Stimulated activated naive CD8-positive, alpha-beta T cell treated with anti-CD3 and anti-CD28 coated beads, Interleukin-15, amount 100 ng/mL, for 72 hours (primary cell): ENCODE results near the gene HIP1.
A peak's percentile ranks its signal among the peaks of the same experiment; 100 is the strongest.
"Not testable (repeated sequence)": the region's sequence is repeated elsewhere in the genome, so short reads cannot be mapped to it uniquely, and the experiment has no call there.

Experiments used
- ATAC-seq: fragments of 150-1000 bp; cut with Tn5 transposase; 2 replicates; pipeline ENCODE4 v1.10.0; 2021; ENCODE audit warnings: mild to moderate bottlenecking, moderate library complexity
- DNase-seq, 2 donors: peaks; one replicate each; pipeline ENCODE4 v3.0.0; 2021 to 2022
- H3K27ac Mint-ChIP-seq, 2 donors: one replicate each; pipeline ENCODE4 v1.8.0; 2022; ENCODE audit warnings: mild to moderate bottlenecking in 2 of 2, mixed read lengths in 2 of 2, moderate library complexity in 2 of 2
- H3K27me3 Mint-ChIP-seq: one replicate; pipeline ENCODE4 v1.8.0; 2022; ENCODE audit warnings: mixed read lengths
- H3K4me1 Mint-ChIP-seq: one replicate; pipeline ENCODE4 v1.8.0; 2022; ENCODE audit warnings: mild to moderate bottlenecking, mixed read lengths
- H3K4me3 Mint-ChIP-seq, 2 donors: one replicate each; pipeline ENCODE4 v1.8.0; 2022; ENCODE audit warnings: mild to moderate bottlenecking in 2 of 2, mixed read lengths in 2 of 2, moderate library complexity in 1 of 2
- H3K9me3 Mint-ChIP-seq, 2 donors: one replicate each; pipeline ENCODE4 v1.8.0; 2022; ENCODE audit warnings: mixed read lengths in 2 of 2

Gene HIP1

GRCh38 chr7:75649462-75649861 lies 89.3 kb downstream of the HIP1 start:
- Mint-ChIP-seq H3K27me3 (no peaks in the 10 kb centered on the region), H3K4me3 (no peak overlapping the region), H3K9me3 (peaks cover 7 to 8% of the 10 kb centered on the region in 2 donors), H3K27ac (no peak overlapping the region), H3K4me1 (no peaks in the 10 kb centered on the region)
- DNase-seq (no peak), ATAC-seq (no peak)

GRCh38 chr7:75647709-75648438 lies 90.9 kb downstream of the HIP1 start:
- no peak for DNase-seq
- no peaks in the 10 kb centered on the region for H3K4me1 Mint-ChIP-seq
- peaks cover 7 to 9% of the 10 kb centered on the region in 2 donors for H3K9me3 Mint-ChIP-seq
- peak overlapping the region in 1 of 2 donors; percentile 75 for H3K27ac Mint-ChIP-seq
- H3K27me3 Mint-ChIP-seq: no peaks in the 10 kb centered on the region
- no peak for ATAC-seq
- H3K4me3 Mint-ChIP-seq: no peak overlapping the region

DNA sequence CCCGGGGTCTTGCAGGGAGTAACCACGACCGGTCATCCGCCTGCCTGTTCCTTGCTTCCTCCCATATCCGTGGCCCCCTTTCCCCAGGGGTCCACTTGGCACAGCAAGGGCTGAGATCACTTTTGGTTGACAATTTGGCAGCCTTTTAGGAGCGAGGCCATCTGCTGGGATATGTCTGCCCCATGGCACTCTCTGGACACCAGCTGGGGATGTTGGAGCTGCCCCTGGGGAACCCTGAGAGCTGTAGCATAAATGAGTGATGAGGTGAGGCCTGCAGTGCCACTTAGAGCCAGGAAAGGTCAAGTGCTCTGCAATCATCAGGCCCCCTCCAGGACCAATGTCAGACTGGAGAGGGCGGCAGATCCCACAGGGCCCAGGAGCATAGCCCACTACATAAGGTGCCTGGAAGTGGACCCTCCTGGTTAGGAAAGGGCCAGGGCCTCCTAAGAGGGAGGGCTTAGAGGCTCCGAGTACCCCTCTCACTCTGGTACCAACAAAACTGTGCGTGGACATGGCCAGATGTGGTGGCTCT lies 92.1 kb downstream of the HIP1 start:
- ATAC-seq (no peak), DNase-seq (no peak)
- H3K4me3 Mint-ChIP-seq: no peak overlapping the region
- H3K27ac Mint-ChIP-seq: no peak overlapping the region
- H3K9me3 Mint-ChIP-seq: peaks cover 7 to 14% of the 10 kb centered on the region in 2 donors
- no peaks in the 10 kb centered on the region for H3K27me3 Mint-ChIP-seq
- peaks cover 4% of the 10 kb centered on the region for H3K4me1 Mint-ChIP-seq

DNA sequence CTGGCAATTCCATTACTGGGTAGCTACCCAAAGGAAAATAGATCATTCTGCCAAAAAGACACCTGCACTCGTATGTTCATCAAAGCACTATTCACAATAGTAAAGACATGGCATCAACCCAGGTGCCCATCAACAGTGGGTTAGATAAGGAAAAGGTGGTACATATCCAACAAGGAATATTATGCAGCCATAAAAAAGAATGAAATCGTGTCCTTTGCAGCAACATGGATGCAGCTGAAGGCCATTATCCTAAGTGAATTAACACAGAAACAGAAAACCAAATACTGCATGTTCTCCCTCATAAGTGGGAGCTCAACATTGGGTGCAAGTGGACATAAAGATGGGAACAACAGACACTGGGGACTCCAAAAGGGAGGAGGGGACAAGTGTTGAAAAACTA lies 93.2 kb downstream of the HIP1 start:
- Mint-ChIP-seq H3K4me1 (peaks cover 4% of the 10 kb centered on the region), H3K27ac (no peak overlapping the region), H3K4me3 (no peak overlapping the region), H3K9me3 (peaks cover 7 to 14% of the 10 kb centered on the region in 2 donors), H3K27me3 (no peaks in the 10 kb centered on the region)
- DNase-seq (no peak), ATAC-seq (no peak)

DNA sequence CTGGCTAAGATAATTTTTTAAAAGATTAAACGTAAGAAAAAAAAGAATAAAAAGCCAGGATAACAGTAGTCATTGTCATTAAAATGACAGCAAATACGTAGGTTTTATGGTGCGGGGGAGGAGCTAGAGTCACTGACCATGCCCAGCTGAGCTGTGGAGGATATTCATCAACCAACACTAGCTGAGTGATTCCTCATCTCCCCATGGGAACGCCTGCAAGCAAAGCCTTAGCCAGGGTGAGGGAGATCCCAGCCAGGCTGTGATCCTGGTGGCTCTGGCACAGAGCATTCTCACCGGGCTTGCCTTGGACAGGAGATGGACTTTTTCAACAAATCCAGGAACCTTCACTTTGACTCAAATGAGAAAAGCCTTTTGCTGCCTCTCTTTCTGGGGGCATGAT lies 94.2 kb downstream of the HIP1 start:
- no peak for ATAC-seq
- peaks cover 10% of the 10 kb centered on the region for H3K4me1 Mint-ChIP-seq
- H3K27me3 Mint-ChIP-seq: peaks cover 9% of the 10 kb centered on the region
- H3K9me3 Mint-ChIP-seq: peaks cover 7 to 14% of the 10 kb centered on the region in 2 donors
- DNase-seq: no peak
- H3K27ac Mint-ChIP-seq: no peak overlapping the region
- no peak overlapping the region for H3K4me3 Mint-ChIP-seq

- Mint-ChIP-seq H3K4me3 (no peak overlapping the region), H3K9me3 (peaks cover 4 to 10% of the 10 kb centered on the region in 2 donors), H3K27ac (no peak overlapping the region), H3K27me3 (peaks cover 14% of the 10 kb centered on the region), H3K4me1 (peaks cover 14% of the 10 kb centered on the region)
- ATAC-seq (peak; percentile 86), DNase-seq (peak; percentile 56 to 74)
Observed at GRCh38 chr7:75642810-75643486, 95.8 kb downstream of the HIP1 start.

DNA sequence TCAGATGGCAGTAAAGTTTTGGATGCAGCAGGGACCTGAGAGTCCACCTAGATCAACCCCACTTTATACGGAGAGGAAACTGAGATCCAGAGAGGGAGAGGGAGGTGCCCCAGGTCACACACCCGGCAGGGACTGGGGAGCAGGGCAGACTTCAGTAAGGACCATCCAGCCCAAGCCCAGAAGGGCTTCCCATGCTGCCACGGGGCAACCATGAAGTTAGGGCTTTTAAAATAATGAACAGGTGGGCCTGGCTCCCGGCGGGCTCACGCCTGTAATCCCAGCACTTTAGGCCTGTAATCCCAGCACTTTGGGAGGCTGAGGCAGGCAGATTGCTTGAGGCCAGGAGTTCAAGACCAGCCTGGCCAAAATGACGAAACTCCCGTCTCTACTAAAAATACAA lies 98.5 kb downstream of the HIP1 start:
- H3K27me3 Mint-ChIP-seq: peaks cover 14% of the 10 kb centered on the region
- ATAC-seq (no peak), DNase-seq (no peak)
- H3K4me3 Mint-ChIP-seq: peak overlapping the region; percentile 78 to 80
- no peak overlapping the region for H3K27ac Mint-ChIP-seq
- peaks cover 14% of the 10 kb centered on the region for H3K4me1 Mint-ChIP-seq
- H3K9me3 Mint-ChIP-seq: peaks cover 0 to 5% of the 10 kb centered on the region in 2 donors

DNA sequence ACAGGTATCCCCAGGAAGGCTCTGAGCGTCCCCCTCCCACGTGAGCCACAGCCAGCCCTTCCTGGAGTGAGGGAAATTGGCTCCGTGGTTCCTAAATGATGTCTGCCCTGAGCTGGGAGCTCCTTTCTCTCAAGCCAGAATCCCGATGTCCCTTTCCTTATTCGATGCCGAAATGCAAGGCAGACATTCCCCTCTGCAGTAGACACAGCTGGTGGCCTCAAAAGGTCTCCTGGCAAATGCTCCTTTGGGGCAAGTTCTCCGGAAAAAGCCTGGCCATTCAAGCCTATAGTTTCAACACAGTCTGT lies 98.9 kb downstream of the HIP1 start:
- Mint-ChIP-seq H3K4me1 (peaks cover 14% of the 10 kb centered on the region), H3K9me3 (peaks cover 0 to 5% of the 10 kb centered on the region in 2 donors), H3K27me3 (peaks cover 14% of the 10 kb centered on the region), H3K4me3 (peak overlapping the region; percentile 78 to 80), H3K27ac (no peak overlapping the region)
- ATAC-seq: no peak
- no peak for DNase-seq

DNA sequence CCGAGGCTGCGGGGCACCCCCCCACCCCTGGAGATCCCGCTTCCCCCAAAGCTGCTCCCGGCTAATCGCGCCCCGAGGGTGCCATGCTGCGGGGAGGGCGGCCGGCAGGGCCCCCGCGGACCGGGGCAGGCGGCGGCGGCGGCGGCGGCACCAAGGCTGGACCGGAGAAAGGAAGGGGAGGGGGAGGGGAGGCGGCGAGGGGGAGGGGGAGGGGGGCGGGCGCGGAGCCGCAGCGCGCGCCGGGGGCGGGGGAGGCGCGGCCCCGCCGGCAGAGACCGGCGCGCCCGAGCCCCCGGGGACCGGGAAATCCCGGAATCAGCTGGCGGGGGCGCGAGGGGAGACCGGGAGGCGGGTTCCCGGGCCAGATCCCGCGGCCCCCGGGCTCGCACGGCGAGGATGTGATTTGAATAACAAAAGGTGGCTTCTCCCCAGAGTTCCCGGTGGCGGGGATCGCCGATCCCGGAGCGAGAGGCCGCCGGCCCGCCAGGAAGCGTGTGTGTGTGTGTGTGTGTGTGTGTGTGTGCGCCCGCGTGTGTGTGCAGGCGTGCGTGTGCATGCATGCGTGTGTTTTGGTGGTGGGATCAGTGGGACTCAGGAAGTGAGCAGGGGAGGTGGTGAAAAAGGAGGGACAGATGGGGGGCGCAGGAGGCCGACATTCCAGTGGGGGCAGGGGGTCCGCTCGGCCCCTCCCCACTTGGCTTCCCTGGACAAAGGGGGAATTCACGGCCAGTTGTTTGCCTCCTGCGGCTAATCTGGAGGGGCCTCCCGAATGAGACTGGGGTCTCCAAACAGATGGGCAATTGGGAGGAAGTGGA lies 99.5 kb downstream of the HIP1 start:
- peak overlapping the region in 1 of 2 donors; percentile 79 for H3K27ac Mint-ChIP-seq

GRCh38 chr7:75638594-75639070 lies 100.1 kb downstream of the HIP1 start:
- Mint-ChIP-seq H3K4me3 (peak overlapping the region; percentile 38 to 42), H3K9me3 (peaks cover 0 to 5% of the 10 kb centered on the region in 2 donors), H3K4me1 (peaks cover 14% of the 10 kb centered on the region), H3K27ac (no peak overlapping the region), H3K27me3 (peaks cover 14% of the 10 kb centered on the region)
- DNase-seq (no peak), ATAC-seq (peak; percentile 14)

More for the DNA sequence above, 99.5 kb downstream of the HIP1 start:
- peaks cover 14% of the 10 kb centered on the region for H3K4me1 Mint-ChIP-seq
- H3K9me3 Mint-ChIP-seq: peaks cover 0 to 5% of the 10 kb centered on the region in 2 donors
- H3K4me3 Mint-ChIP-seq: peak overlapping the region; percentile 78 to 80
- ATAC-seq (peak; percentile 51), DNase-seq (peak; percentile 20 to 21)
- H3K27me3 Mint-ChIP-seq: peaks cover 14% of the 10 kb centered on the region

- peaks cover 0 to 5% of the 10 kb centered on the region in 2 donors for H3K9me3 Mint-ChIP-seq
- peak overlapping the region; percentile 38 to 42 for H3K4me3 Mint-ChIP-seq
- peaks cover 14% of the 10 kb centered on the region for H3K4me1 Mint-ChIP-seq
- DNase-seq (no peak), ATAC-seq (no peak)
- H3K27ac Mint-ChIP-seq: no peak overlapping the region
- H3K27me3 Mint-ChIP-seq: peaks cover 14% of the 10 kb centered on the region
Observed at GRCh38 chr7:75637854-75638593, 100.7 kb downstream of the HIP1 start.

DNA sequence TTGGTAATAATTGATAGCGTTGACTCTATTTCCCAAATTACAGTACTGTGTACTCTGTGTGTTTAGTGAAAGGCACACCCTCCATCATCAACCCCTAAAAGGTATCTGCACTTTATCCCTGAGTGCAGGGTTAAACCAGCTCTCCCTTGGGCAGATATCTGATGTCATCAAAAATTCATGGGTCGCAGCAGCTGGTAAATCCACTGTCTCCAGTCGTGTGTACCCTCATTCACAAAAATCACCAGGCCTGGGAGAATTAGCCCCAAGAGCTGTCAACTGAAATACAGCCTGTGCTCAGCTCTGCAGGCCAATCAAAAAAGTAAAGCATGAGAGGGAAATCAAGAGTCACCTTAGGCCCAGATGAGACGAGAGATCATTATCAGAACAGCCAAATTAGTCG lies 103.7 kb downstream of the HIP1 start:
- ATAC-seq (no peak), DNase-seq (no peak)
- H3K27ac Mint-ChIP-seq: peak overlapping the region in 1 of 2 donors; percentile 16
- peaks cover 9% of the 10 kb centered on the region for H3K4me1 Mint-ChIP-seq
- H3K27me3 Mint-ChIP-seq: peaks cover 10% of the 10 kb centered on the region
- no peak overlapping the region for H3K4me3 Mint-ChIP-seq
- H3K9me3 Mint-ChIP-seq: no peaks in the 10 kb centered on the region

- H3K4me1 Mint-ChIP-seq: not testable (repeated sequence)
Observed at GRCh38 chr7:75632587-75632986, 106.2 kb downstream of the HIP1 start.

GRCh38 chr7:75631711-75632110 lies 107.0 kb downstream of the HIP1 start:
- Mint-ChIP-seq H3K4me3 (no peak overlapping the region), H3K4me1 (no peaks in the 10 kb centered on the region), H3K27me3 (no peaks in the 10 kb centered on the region), H3K9me3 (peaks cover 5 to 12% of the 10 kb centered on the region in 2 donors), H3K27ac (no peak overlapping the region)
- ATAC-seq: no peak
- no peak for DNase-seq

More at GRCh38 chr7:75632587-75632986, 106.2 kb downstream of the HIP1 start:
- H3K4me3 Mint-ChIP-seq, H3K27me3 Mint-ChIP-seq, DNase-seq, H3K27ac Mint-ChIP-seq, ATAC-seq: not testable (repeated sequence)
- peaks cover 5 to 12% of the 10 kb centered on the region in 2 donors for H3K9me3 Mint-ChIP-seq

DNA sequence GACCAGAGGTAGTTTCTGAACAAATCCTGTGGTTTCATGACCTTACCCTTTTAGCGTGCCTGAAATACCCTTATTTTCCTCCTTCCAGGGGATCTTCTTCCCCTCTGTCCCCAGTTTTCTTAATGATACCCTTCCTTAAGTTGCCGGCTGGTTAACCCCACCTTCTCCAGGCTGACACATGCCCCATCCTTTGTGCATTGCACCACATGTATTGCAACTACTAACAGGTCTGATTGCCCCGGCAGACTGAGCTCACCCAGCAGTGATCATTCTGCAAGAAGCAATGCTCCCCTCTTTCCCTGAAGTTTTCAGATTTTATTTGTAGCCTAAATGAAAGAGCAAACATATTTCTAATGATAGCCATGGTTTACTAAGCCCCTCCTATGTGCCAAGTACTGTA lies 108.2 kb downstream of the HIP1 start:
- Mint-ChIP-seq H3K27ac (peak overlapping the region in 1 of 2 donors; percentile 96), H3K9me3 (peaks cover 5 to 12% of the 10 kb centered on the region in 2 donors)

More for the DNA sequence above, 108.2 kb downstream of the HIP1 start:
- Mint-ChIP-seq H3K4me3 (no peak overlapping the region), H3K4me1 (no peaks in the 10 kb centered on the region), H3K27me3 (no peaks in the 10 kb centered on the region)
- DNase-seq (no peak), ATAC-seq (no peak)
